ENCODE results near the gene SLC40A1.
A peak's percentile ranks its signal among the peaks of the same experiment; 100 is the strongest.

Gene SLC40A1

GRCh38 chr2:189515264-189515663, 65.3 kb downstream of the SLC40A1 start:
- Histone ChIP-seq H3K27me3 (ENCODE audit: control insufficient read depth in 2 of 2, insufficient read depth in 2 of 2, low read length in 2 of 2) (no peaks in the 10 kb centered on the region), H3K9me3 (ENCODE audit: control insufficient read depth in 2 of 2, low read length in 2 of 2) (no peaks in the 10 kb centered on the region), H3K27ac (ENCODE audit: low read depth in 2 of 2, low read length in 2 of 2) (peak overlapping the region in 1 of 2 donors; percentile 52), H3K4me1 (ENCODE audit: control insufficient read depth in 2 of 2, insufficient read depth in 2 of 2, low read length in 2 of 2) (no peaks in the 10 kb centered on the region), H3K36me3 (ENCODE audit: control insufficient read depth in 2 of 2, insufficient read depth in 2 of 2, low read length in 2 of 2) (no peaks in the 10 kb centered on the region), H3K4me3 (ENCODE audit: low read length in 2 of 2) (no peak overlapping the region), H3K9ac (ENCODE audit: low read depth in 1 of 2, low read length in 2 of 2) (no peak overlapping the region)

- H3K4me1 ChIP-seq (ENCODE audit: control insufficient read depth in 2 of 2, insufficient read depth in 2 of 2, low read length in 2 of 2): no peaks in the 10 kb centered on the region
- no peak overlapping the region for H3K9ac ChIP-seq (ENCODE audit: low read depth in 1 of 2, low read length in 2 of 2)
- H3K27ac ChIP-seq (ENCODE audit: low read depth in 2 of 2, low read length in 2 of 2): no peak overlapping the region
- no peak overlapping the region for H3K4me3 ChIP-seq (ENCODE audit: low read length in 2 of 2)
- H3K27me3 ChIP-seq (ENCODE audit: control insufficient read depth in 2 of 2, insufficient read depth in 2 of 2, low read length in 2 of 2): no peaks in the 10 kb centered on the region
- no peaks in the 10 kb centered on the region for H3K9me3 ChIP-seq (ENCODE audit: control insufficient read depth in 2 of 2, low read length in 2 of 2)
- H3K36me3 ChIP-seq (ENCODE audit: control insufficient read depth in 2 of 2, insufficient read depth in 2 of 2, low read length in 2 of 2): no peaks in the 10 kb centered on the region
Observed at GRCh38 chr2:189514104-189514503, 66.5 kb downstream of the SLC40A1 start.

- no peak overlapping the region for H3K4me3 ChIP-seq (ENCODE audit: low read length in 2 of 2)
- no peak overlapping the region for H3K9ac ChIP-seq (ENCODE audit: low read depth in 1 of 2, low read length in 2 of 2)
- H3K9me3 ChIP-seq (ENCODE audit: control insufficient read depth in 2 of 2, low read length in 2 of 2): no peaks in the 10 kb centered on the region
- H3K27me3 ChIP-seq (ENCODE audit: control insufficient read depth in 2 of 2, insufficient read depth in 2 of 2, low read length in 2 of 2): no peaks in the 10 kb centered on the region
- no peaks in the 10 kb centered on the region for H3K36me3 ChIP-seq (ENCODE audit: control insufficient read depth in 2 of 2, insufficient read depth in 2 of 2, low read length in 2 of 2)
- no peaks in the 10 kb centered on the region for H3K4me1 ChIP-seq (ENCODE audit: control insufficient read depth in 2 of 2, insufficient read depth in 2 of 2, low read length in 2 of 2)
- H3K27ac ChIP-seq (ENCODE audit: low read depth in 2 of 2, low read length in 2 of 2): peak overlapping the region in 1 of 2 donors; percentile 21
Observed at GRCh38 chr2:189512879-189513278, 67.7 kb downstream of the SLC40A1 start.

- no peak overlapping the region for H3K27ac ChIP-seq (ENCODE audit: low read depth in 2 of 2, low read length in 2 of 2)
- H3K4me1 ChIP-seq (ENCODE audit: control insufficient read depth in 2 of 2, insufficient read depth in 2 of 2, low read length in 2 of 2): no peaks in the 10 kb centered on the region
- H3K36me3 ChIP-seq (ENCODE audit: control insufficient read depth in 2 of 2, insufficient read depth in 2 of 2, low read length in 2 of 2): no peaks in the 10 kb centered on the region
- no peak overlapping the region for H3K9ac ChIP-seq (ENCODE audit: low read depth in 1 of 2, low read length in 2 of 2)
- H3K27me3 ChIP-seq (ENCODE audit: control insufficient read depth in 2 of 2, insufficient read depth in 2 of 2, low read length in 2 of 2): no peaks in the 10 kb centered on the region
- no peaks in the 10 kb centered on the region for H3K9me3 ChIP-seq (ENCODE audit: control insufficient read depth in 2 of 2, low read length in 2 of 2)
- no peak overlapping the region for H3K4me3 ChIP-seq (ENCODE audit: low read length in 2 of 2)
Observed at GRCh38 chr2:189511960-189512319, 68.6 kb downstream of the SLC40A1 start.

- no peak overlapping the region for H3K27ac ChIP-seq (ENCODE audit: low read depth in 2 of 2, low read length in 2 of 2)
- no peak overlapping the region for H3K4me3 ChIP-seq (ENCODE audit: low read length in 2 of 2)
Observed at GRCh38 chr2:189511210-189511959, 69.2 kb downstream of the SLC40A1 start.

More at GRCh38 chr2:189511210-189511959, 69.2 kb downstream of the SLC40A1 start:
- no peaks in the 10 kb centered on the region for H3K4me1 ChIP-seq (ENCODE audit: control insufficient read depth in 2 of 2, insufficient read depth in 2 of 2, low read length in 2 of 2)
- H3K9me3 ChIP-seq (ENCODE audit: control insufficient read depth in 2 of 2, low read length in 2 of 2): no peaks in the 10 kb centered on the region
- H3K27me3 ChIP-seq (ENCODE audit: control insufficient read depth in 2 of 2, insufficient read depth in 2 of 2, low read length in 2 of 2): no peaks in the 10 kb centered on the region
- no peak overlapping the region for H3K9ac ChIP-seq (ENCODE audit: low read depth in 1 of 2, low read length in 2 of 2)
- H3K36me3 ChIP-seq (ENCODE audit: control insufficient read depth in 2 of 2, insufficient read depth in 2 of 2, low read length in 2 of 2): no peaks in the 10 kb centered on the region
